ENCODE data around the gene KCNQ4.

The KCNQ4 gene

GRCh38 chr1:40834968-40835545 lies 51.5 kb downstream of the KCNQ4 start:
- Histone ChIP-seq H3K9me3 (no peaks in the 10 kb centered on the region), H3K4me3 (ENCODE audit: low read depth, low read length) (no peak overlapping the region), H3K36me3 (no peaks in the 10 kb centered on the region), H3K4me1 (no peaks in the 10 kb centered on the region), H3K27me3 (no peaks in the 10 kb centered on the region)
- no peak for TF ChIP-seq CTCF (IDR thresholded peaks at IDR 0.05; ENCODE audit: low read depth, low read length)
- no peak for DNase-seq

- no peak for TF ChIP-seq CTCF (IDR thresholded peaks at IDR 0.05; ENCODE audit: low read depth, low read length)
- Histone ChIP-seq H3K36me3 (no peaks in the 10 kb centered on the region), H3K4me3 (ENCODE audit: low read depth, low read length) (no peak overlapping the region), H3K27me3 (no peaks in the 10 kb centered on the region), H3K4me1 (no peaks in the 10 kb centered on the region), H3K9me3 (no peaks in the 10 kb centered on the region)
- no peak for DNase-seq
Measured at GRCh38 chr1:40836283-40836682, 52.7 kb downstream of the KCNQ4 start.

GRCh38 chr1:40837601-40838000 lies 54.0 kb downstream of the KCNQ4 start:
- TF ChIP-seq CTCF (IDR thresholded peaks at IDR 0.05; ENCODE audit: low read depth, low read length) = no peak
- no peaks in the 10 kb centered on the region for H3K4me1 ChIP-seq
- no peaks in the 10 kb centered on the region for H3K36me3 ChIP-seq
- H3K4me3 ChIP-seq (ENCODE audit: low read depth, low read length) = no peak overlapping the region
- no peaks in the 10 kb centered on the region for H3K27me3 ChIP-seq
- no peak for DNase-seq
- H3K9me3 ChIP-seq = no peaks in the 10 kb centered on the region

- no peak overlapping the region for H3K4me3 ChIP-seq (ENCODE audit: low read depth, low read length)
- H3K9me3 ChIP-seq = no peaks in the 10 kb centered on the region
- TF ChIP-seq CTCF (IDR thresholded peaks at IDR 0.05; ENCODE audit: low read depth, low read length) = no peak
- no peaks in the 10 kb centered on the region for H3K36me3 ChIP-seq
- H3K4me1 ChIP-seq = no peaks in the 10 kb centered on the region
- no peak for DNase-seq
- no peaks in the 10 kb centered on the region for H3K27me3 ChIP-seq
Measured at GRCh38 chr1:40838045-40838979, 54.7 kb downstream of the KCNQ4 start.

- no peaks in the 10 kb centered on the region for H3K27me3 ChIP-seq
- no peaks in the 10 kb centered on the region for H3K9me3 ChIP-seq
- no peak for DNase-seq
- no peaks in the 10 kb centered on the region for H3K36me3 ChIP-seq
- no peak overlapping the region for H3K4me3 ChIP-seq (ENCODE audit: low read depth, low read length)
- TF ChIP-seq CTCF (IDR thresholded peaks at IDR 0.05; ENCODE audit: low read depth, low read length) = no peak
- peaks cover 4% of the 10 kb centered on the region; the same call in 1 of the 2 replicates for H3K4me1 ChIP-seq
Measured at GRCh38 chr1:40838980-40839942, 55.7 kb downstream of the KCNQ4 start.
